Left ventricle myocardium inferior (tissue), 1 donor: ENCODE results near the gene PXDN. TPM values are rescaled to one million over a fixed set of nuclear protein-coding genes. Genes with fewer than 3 reads are reported as not detected.
A peak's percentile ranks its signal among the peaks of the same experiment; 100 is the strongest.

Experiments
- DNase-seq: peaks from one replicate; pipeline ENCODE4 v3.0.0-alpha.2; 2020
- H3K27ac ChIP-seq: fragments of 200-600 bp; replicated peaks from 2 replicates; pipeline ENCODE4 v1.8.0; 2021
- H3K27me3 ChIP-seq: fragments of 200-600 bp; 2 replicates; pipeline ENCODE4 v1.8.0; 2021; ENCODE audit warnings: low read depth
- H3K36me3 ChIP-seq: fragments of 200-600 bp; 2 replicates; pipeline ENCODE4 v1.8.0; 2021
- H3K4me1 ChIP-seq: fragments of 200-600 bp; 2 replicates; pipeline ENCODE4 v1.8.0; 2021
- H3K4me3 ChIP-seq: fragments of 200-600 bp; 2 replicates; pipeline ENCODE4 v1.8.0; 2021; ENCODE audit warnings: mild to moderate bottlenecking, moderate library complexity
- H3K9me3 ChIP-seq: fragments of 200-600 bp; replicated peaks from 2 replicates; pipeline ENCODE4 v1.8.0; 2021
- CTCF ChIP-seq: fragments of 200-600 bp; IDR thresholded peaks from 2 replicates; pipeline ENCODE4 v1.8.0; 2021; ENCODE audit warnings: antibody characterized with exemption, mild to moderate bottlenecking, borderline replicate concordance
- intact Hi-C: fragments of 100-400 bp; cut with micrococcal nuclease; formaldehyde crosslinking; loops from one replicate; pipeline ENCODE4 v1.11.0; 2022
- total RNA-seq: library from RNA; stranded (reverse); fragmentation: NEBNext Ultra II Directional; extraction: Animal tissue kit (Norgen Biotek cat#: 25700); gene quantifications from one replicate; pipeline ENCODE4 v1.2.1, GENCODE V29; 2021
- donor health status: DM: no; HTN: yes; CAD: no; lungs with severe emphysema.

PXDN gene
- total RNA-seq, 1 donor from 2014 or later, result 15.7 TPM

DNA sequence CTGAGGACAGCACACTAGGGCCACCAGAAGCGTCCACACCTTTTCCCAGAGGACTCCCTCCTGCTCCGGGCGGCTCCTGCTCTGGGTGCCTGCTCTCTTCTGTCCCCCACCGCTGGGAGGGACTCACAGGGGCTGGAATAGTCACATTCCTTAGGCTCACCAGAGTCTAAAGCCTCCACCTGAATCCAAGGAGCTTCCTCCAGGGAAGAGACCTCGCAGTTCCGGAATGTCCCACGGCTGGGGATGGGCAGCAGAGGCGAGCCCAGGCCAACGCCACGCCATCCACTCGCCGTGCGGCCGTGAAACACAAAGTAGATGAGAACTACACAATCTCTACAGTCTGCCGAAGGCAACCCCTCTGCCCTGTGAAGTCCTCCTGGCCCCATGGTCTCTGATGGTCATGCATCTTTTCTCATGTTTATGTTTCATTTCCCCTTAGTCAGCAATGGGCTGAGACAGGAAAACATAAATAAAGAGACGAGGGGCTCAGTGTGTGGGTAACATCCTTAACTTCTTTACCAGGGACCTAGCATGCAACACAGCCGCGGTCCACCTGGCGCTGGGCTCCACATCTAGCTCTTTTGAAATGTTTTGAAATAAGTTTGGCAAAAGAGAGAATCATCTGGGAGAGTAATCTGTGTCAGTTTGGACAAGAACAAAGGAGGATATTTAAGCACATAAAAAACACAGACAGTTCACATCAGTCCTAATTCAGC is 98.4 kb downstream of the PXDN start:
- Histone ChIP-seq H3K27me3 (no peaks in the 10 kb centered on the region), H3K27ac (peak overlapping the region; percentile 23), H3K9me3 (no peaks in the 10 kb centered on the region), H3K36me3 (peaks cover 55% of the 10 kb centered on the region), H3K4me1 (peaks cover 25% of the 10 kb centered on the region), H3K4me3 (no peak overlapping the region)
- intact Hi-C loops, result no loop called here
- DNase-seq, result no peak
- TF ChIP-seq CTCF, result no peak

- Histone ChIP-seq H3K9me3 (no peaks in the 10 kb centered on the region), H3K4me1 (peaks cover 25% of the 10 kb centered on the region), H3K36me3 (peaks cover 56% of the 10 kb centered on the region), H3K27ac (no peak overlapping the region), H3K4me3 (no peak overlapping the region), H3K27me3 (no peaks in the 10 kb centered on the region)
- intact Hi-C loops, result no loop called here
- no peak for TF ChIP-seq CTCF
- DNase-seq, result no peak
Measured at GRCh38 chr2:1644427-1644826, 99.9 kb downstream of the PXDN start.

GRCh38 chr2:1642993-1643619 is 101.2 kb downstream of the PXDN start:
- no peak for DNase-seq
- H3K4me3 ChIP-seq, result no peak overlapping the region
- intact Hi-C loops, result no loop called here
- no peak overlapping the region for H3K27ac ChIP-seq
- peaks cover 52% of the 10 kb centered on the region for H3K36me3 ChIP-seq
- no peaks in the 10 kb centered on the region for H3K27me3 ChIP-seq
- peaks cover 25% of the 10 kb centered on the region for H3K4me1 ChIP-seq
- no peak for TF ChIP-seq CTCF
- H3K9me3 ChIP-seq, result no peaks in the 10 kb centered on the region

DNA sequence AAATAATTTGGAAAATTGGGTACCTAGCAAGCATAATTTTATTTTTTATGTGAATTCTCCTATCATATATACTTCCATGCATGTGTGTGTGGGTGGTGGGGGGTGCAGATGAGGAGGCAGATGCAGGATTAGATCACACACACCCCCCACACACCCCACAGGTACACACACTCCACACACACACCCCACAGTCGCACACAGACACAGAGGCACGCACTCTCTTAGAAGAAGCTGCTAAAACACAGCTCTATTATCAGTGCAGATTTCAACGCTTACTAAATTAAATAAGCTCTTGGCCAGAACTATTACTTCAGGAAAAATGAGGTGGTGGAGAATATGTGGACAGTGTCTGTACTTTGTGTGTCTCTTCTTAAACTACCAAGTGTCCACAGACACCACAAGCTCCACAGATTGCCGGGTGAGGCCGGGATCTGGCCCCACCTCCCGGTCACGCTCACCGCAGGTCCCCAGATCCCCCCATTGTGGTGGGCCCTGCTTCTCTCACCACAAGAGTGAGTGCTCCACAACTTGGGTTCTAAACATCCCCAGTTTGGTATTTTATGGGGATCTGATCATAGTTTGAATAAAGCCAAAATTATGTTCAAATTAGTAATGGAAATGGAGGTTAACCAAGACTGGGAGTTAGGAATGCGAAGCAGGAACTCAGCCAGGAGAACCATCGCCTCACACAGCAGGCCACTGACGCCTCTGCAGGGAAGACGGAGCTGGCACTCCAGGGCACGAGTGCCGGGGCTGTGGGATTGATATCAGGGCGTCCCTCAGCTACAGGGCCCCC is 102.1 kb downstream of the PXDN start:
- Histone ChIP-seq H3K4me3 (no peak overlapping the region), H3K27ac (peak overlapping the region; percentile 2), H3K9me3 (no peaks in the 10 kb centered on the region), H3K4me1 (peaks cover 25% of the 10 kb centered on the region), H3K36me3 (peaks cover 46% of the 10 kb centered on the region), H3K27me3 (no peaks in the 10 kb centered on the region)
- DNase-seq, result no peak
- TF ChIP-seq CTCF, result no peak
- intact Hi-C loops, result no loop called here

GRCh38 chr2:1641523-1641922 is 102.8 kb downstream of the PXDN start:
- peak overlapping the region; percentile 2 for H3K27ac ChIP-seq
- no peaks in the 10 kb centered on the region for H3K27me3 ChIP-seq
- H3K36me3 ChIP-seq, result peaks cover 49% of the 10 kb centered on the region
- no peak for DNase-seq
- intact Hi-C loops, result no loop called here
- TF ChIP-seq CTCF, result no peak
- H3K4me3 ChIP-seq, result no peak overlapping the region
- peaks cover 21% of the 10 kb centered on the region for H3K4me1 ChIP-seq
- no peaks in the 10 kb centered on the region for H3K9me3 ChIP-seq
